Prostate gland (tissue), 2 donors: ENCODE measurements around the gene MPHOSPH9. TPM values are rescaled to one million over a fixed set of nuclear protein-coding genes. Genes with fewer than 3 reads are reported as not detected.

ENCODE experiments used
- DNase-seq: peaks from one replicate; pipeline ENCODE4 v3.0.0-alpha.2; 2019; ENCODE audit warnings: low spot score
- H3K27ac ChIP-seq, 2 donors: fragments of 200-600 bp; sonication (generic); 2 replicates each; pipeline ENCODE4 v1.5.1; 2017 to 2019
- H3K27me3 ChIP-seq: fragments of 200-600 bp; sonication (generic); replicated peaks from 2 replicates; pipeline ENCODE4 v1.5.1; 2019; ENCODE audit not compliant: insufficient read depth
- H3K36me3 ChIP-seq, 2 donors: fragments of 200-600 bp; sonication (generic); 1 replicate in 1 of 2; 2 replicates in 1 of 2; pipeline versions ENCODE4 v1.5.1 to v1.8.1; 2017 to 2019
- H3K4me1 ChIP-seq: fragments of 200-600 bp; sonication (generic); replicated peaks from 2 replicates; pipeline ENCODE4 v1.5.1; 2019
- H3K4me3 ChIP-seq, 2 donors: fragments of 200-600 bp; sonication (generic); 2 replicates each; pipeline ENCODE4 v1.5.1; 2017 to 2019
- H3K9me3 ChIP-seq: fragments of 200-600 bp; sonication (generic); 2 replicates; pipeline ENCODE4 v1.5.1; 2017
- POLR2A ChIP-seq: fragments of 450-650 bp; IDR thresholded peaks from one replicate; pipeline ENCODE4 v1.6.1; 2016; ENCODE audit warnings: antibody characterized with exemption, mild to moderate bottlenecking
- POLR2AphosphoS5 ChIP-seq: sonication (generic); formaldehyde crosslinking; IDR thresholded peaks from one replicate; pipeline ENCODE4 v1.6.1; 2017; ENCODE audit warnings: antibody characterized with exemption
- WGBS: methylation state at CpG from one replicate; pipeline ENCODE4 v1.1.5; 2018; 5-methylcytosine and 5-hydroxymethylcytosine counted together
- intact Hi-C: fragments of 100-400 bp; cut with DNase I; formaldehyde crosslinking; loops from one replicate; pipeline ENCODE4 v1.14.2; 2022
- total RNA-seq, 2 donors: library from RNA; depleted of rRNA; stranded (reverse); fragments of >200 nt; gene quantifications; one replicate each; pipeline ENCODE4 v1.1.0, GENCODE V29; 2016
- TF ChIP-seq, protein P1 (sequence below), 4 experiments: fragments of 200-600 bp in 2 of 4; fragments of 450-650 bp in 2 of 4; sonication (generic) in 2 of 4; IDR thresholded peaks; 1 replicate in 3 of 4; 2 replicates in 1 of 4; pipeline ENCODE4 v1.5.1; 2016 to 2019; ENCODE audit warnings: antibody characterized with exemption in 4 of 4, mild to moderate bottlenecking in 2 of 4, moderate library complexity in 2 of 4

The MPHOSPH9 gene
- total RNA-seq, 2 donors from 2014 or later = 24.3 to 25.0 TPM

- H3K36me3 ChIP-seq = no peaks in the 10 kb centered on the region
- H3K4me1 ChIP-seq = no peaks in the 10 kb centered on the region
- WGBS = 45% methylated on average over 2 of the region's 2 CpGs
- intact Hi-C loops = no loop called here
- no peak for TF ChIP-seq POLR2A
- TF ChIP-seq, protein P1, sequence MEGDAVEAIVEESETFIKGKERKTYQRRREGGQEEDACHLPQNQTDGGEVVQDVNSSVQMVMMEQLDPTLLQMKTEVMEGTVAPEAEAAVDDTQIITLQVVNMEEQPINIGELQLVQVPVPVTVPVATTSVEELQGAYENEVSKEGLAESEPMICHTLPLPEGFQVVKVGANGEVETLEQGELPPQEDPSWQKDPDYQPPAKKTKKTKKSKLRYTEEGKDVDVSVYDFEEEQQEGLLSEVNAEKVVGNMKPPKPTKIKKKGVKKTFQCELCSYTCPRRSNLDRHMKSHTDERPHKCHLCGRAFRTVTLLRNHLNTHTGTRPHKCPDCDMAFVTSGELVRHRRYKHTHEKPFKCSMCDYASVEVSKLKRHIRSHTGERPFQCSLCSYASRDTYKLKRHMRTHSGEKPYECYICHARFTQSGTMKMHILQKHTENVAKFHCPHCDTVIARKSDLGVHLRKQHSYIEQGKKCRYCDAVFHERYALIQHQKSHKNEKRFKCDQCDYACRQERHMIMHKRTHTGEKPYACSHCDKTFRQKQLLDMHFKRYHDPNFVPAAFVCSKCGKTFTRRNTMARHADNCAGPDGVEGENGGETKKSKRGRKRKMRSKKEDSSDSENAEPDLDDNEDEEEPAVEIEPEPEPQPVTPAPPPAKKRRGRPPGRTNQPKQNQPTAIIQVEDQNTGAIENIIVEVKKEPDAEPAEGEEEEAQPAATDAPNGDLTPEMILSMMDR (IDR thresholded peaks at IDR 0.05) = no peak
- TF ChIP-seq POLR2AphosphoS5 = no peak
- H3K27ac ChIP-seq = no peak overlapping the region
- H3K4me3 ChIP-seq = no peak overlapping the region
- no peaks in the 10 kb centered on the region for H3K27me3 ChIP-seq
- DNase-seq = no peak
- no peaks in the 10 kb centered on the region for H3K9me3 ChIP-seq
Measured at GRCh38 chr12:123167329-123167728, 65.6 kb downstream of the MPHOSPH9 start.

- DNase-seq = no peak
- H3K9me3 ChIP-seq = no peaks in the 10 kb centered on the region
- intact Hi-C loops = no loop called here
- no peaks in the 10 kb centered on the region for H3K4me1 ChIP-seq
- no peaks in the 10 kb centered on the region for H3K27me3 ChIP-seq
- 85% methylated on average over 4 of the region's 4 CpGs for WGBS
- TF ChIP-seq POLR2A = no peak
- TF ChIP-seq POLR2AphosphoS5 = no peak
- TF ChIP-seq, protein P1 (IDR thresholded peaks at IDR 0.05) = no peak
- H3K4me3 ChIP-seq = no peak overlapping the region
- no peaks in the 10 kb centered on the region for H3K36me3 ChIP-seq
- H3K27ac ChIP-seq = no peak overlapping the region
Measured at GRCh38 chr12:123165537-123165936, 67.4 kb downstream of the MPHOSPH9 start.

- 65% methylated on average over 9 of the region's 9 CpGs for WGBS
- H3K27ac ChIP-seq = no peak overlapping the region
- H3K4me3 ChIP-seq = no peak overlapping the region
- DNase-seq = no peak
- intact Hi-C loops = no loop called here
- no peaks in the 10 kb centered on the region for H3K27me3 ChIP-seq
- no peak for TF ChIP-seq POLR2AphosphoS5
- TF ChIP-seq POLR2A = no peak
- TF ChIP-seq, protein P1 (IDR thresholded peaks at IDR 0.05) = no peak
- H3K4me1 ChIP-seq = no peaks in the 10 kb centered on the region
- H3K36me3 ChIP-seq = no peaks in the 10 kb centered on the region
- H3K9me3 ChIP-seq = no peaks in the 10 kb centered on the region
Measured at GRCh38 chr12:123164710-123165261, 68.2 kb downstream of the MPHOSPH9 start.

DNA sequence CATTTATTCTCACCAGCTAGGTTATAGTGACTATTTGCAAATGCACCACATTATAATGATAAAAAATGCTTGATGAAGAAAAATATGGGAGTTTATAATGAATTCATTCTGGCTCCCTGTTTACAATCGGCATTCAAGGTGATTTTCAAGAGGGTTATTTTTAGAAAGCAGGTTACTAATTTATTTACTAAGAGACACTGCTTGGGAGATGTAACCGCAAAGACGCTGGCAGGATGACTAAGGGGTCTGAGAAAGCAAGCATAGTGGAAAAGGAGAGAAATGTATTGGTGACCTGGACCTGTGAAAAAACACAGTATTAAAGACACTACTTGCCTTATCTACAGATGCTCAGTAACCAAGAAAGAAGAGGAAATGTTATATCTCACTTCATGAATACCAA is 68.7 kb downstream of the MPHOSPH9 start:
- 93% methylated on average over 3 of the region's 3 CpGs for WGBS
- H3K36me3 ChIP-seq = no peaks in the 10 kb centered on the region
- no peak for DNase-seq
- no peaks in the 10 kb centered on the region for H3K4me1 ChIP-seq
- H3K9me3 ChIP-seq = no peaks in the 10 kb centered on the region
- no peak overlapping the region for H3K27ac ChIP-seq
- TF ChIP-seq POLR2AphosphoS5 (no peak), POLR2A (no peak)
- TF ChIP-seq, protein P1 (IDR thresholded peaks at IDR 0.05) = no peak
- H3K27me3 ChIP-seq = no peaks in the 10 kb centered on the region
- intact Hi-C loops = no loop called here
- no peak overlapping the region for H3K4me3 ChIP-seq

DNA sequence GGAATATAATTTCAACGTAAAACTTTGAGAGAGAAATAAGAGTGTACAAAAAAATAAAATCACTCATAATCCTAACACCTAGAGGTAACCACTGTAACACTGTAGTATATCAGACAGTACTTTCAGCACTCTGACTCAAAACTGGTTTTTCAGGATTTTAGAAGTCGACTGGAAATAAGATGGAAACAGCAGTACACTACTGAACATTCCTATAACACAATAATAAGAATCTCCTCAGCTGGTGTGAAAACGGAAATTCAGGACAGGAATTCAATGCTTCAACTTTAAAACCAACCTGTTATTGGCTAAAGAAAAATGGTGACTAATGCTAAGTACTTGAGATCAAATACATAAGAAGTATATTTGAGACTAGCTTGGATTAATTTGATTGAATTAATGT is 69.7 kb downstream of the MPHOSPH9 start:
- DNase-seq = no peak
- H3K4me1 ChIP-seq = no peaks in the 10 kb centered on the region
- H3K27me3 ChIP-seq = no peaks in the 10 kb centered on the region
- intact Hi-C loops = no loop called here
- no peaks in the 10 kb centered on the region for H3K9me3 ChIP-seq
- H3K36me3 ChIP-seq = no peaks in the 10 kb centered on the region
- TF ChIP-seq, protein P1 (IDR thresholded peaks at IDR 0.05) = no peak
- TF ChIP-seq POLR2A (no peak), POLR2AphosphoS5 (no peak)
- no peak overlapping the region for H3K27ac ChIP-seq
- WGBS = 51% methylated on average over 3 of the region's 3 CpGs
- no peak overlapping the region for H3K4me3 ChIP-seq
